Measurements from ENCODE around the gene KCNQ1.
A peak's percentile ranks its signal among the peaks of the same experiment; 100 is the strongest.

KCNQ1 gene

DNA sequence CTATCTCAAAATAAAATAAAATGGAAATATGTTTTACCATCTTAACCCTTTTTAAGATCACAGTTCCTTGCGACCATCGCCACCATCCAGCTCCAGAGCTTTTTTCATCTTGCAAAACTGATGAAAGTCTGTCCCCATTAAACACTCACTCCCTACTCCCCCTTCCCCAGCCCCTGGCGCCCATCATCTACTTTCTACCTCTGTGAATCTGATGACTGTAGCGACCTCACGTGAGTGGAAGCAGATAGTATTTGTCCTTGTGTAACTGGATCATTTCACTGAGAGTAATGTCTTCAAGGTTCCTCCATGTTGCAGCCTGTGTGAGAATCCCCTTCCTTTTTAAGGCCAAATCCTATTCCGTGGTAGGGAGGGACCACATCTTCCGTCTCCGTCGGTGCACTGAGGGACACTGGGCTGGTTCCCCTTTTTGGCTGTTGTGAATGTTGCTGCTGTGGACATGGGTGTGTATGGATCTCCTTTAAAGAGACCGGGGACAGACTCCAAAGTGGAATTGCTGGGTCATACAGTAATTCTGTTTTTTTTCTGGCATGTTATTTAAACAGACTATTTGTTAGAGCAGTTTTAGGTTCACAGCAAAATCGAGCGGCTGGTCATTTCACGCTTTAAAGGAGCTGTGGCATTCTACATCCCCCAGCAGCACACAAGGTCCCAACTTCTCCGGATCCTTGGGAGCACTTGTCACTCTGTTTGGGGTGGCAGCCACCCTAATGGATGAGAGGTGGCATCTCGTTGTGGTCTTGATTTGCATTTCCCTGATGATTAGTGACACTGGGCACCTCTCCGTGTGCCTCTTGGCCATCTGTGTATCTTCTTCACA, 120.0 kb downstream of the KCNQ1 start:
- no peak for DNase-seq

DNA sequence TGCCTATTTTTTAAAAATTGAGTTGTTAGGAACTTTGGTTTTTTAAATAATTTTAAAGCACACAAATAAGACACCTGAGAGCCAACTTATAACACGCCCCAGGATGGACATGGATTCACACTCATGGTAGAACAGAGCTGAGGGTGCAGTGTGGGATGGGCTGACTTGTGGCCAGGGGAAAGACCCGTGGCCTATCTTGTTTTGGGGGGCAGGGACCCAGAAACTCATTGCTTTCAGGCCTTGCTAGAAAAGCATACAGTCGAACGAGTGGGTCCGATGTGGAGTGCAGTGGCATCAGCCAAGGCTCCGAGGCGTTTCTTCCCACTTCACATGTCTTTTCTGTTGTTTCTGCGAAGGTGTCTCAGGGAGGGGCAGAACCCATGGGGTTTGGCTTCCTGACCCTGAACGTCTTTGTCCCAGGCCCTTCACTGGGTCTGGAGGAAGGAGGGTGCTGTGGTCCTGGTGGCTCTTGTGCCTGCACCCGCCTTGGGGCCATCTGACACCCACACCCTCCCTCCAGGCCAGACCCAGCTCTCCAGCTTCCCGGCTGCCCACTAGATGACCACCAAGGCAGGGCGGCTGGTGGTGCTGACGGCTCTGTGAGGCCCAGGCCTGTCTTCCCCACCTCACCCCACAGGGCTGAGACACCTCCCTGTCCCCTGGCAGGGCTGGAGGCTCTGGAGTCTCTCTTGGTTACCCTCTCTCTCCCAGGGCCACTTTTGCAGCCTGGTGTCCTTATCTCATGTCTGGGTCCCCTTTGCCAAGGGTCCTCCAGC, 120.8 kb downstream of the KCNQ1 start:
- no peak for DNase-seq

DNA sequence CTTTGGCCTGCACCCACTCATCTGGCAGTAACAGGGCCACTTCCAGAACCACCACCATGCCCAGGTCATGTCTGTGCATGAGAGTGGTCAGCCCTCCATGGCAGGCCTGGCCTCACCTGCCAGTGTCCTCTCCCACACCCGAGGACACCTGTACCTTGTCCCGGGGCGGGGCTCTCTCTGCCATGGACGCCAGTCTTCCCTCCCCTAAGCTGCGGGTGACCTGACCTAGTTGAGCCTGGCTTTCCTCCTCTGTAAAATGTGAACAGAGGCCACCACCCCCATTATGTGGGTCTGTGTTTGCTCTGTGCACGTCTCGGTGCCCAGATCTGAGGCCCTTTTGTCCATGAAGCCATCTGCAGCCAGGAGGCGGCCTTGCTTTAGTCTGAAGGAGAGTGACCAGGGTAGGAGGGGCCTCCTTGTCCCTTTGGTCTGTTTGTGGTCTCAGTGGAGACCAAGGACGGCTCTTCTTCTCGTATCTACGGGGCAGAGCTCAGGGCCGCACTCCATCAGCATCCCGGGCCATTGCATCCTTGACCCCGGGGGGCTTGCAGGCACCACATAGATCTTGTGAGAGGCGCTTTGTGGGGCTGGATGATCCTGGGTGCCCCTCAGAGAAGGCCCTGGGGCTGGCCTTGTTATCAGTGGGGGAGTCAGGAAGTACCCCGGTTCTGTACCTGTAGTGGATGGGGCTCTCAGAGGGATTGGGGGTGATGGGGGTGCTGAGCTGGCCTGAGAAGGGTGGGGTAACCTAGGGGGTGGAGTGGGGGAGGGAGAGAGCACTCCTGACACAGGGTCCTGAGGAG, 121.6 kb downstream of the KCNQ1 start:
- DNase-seq, result peak in 1 of 56 donors; percentile 25

DNA sequence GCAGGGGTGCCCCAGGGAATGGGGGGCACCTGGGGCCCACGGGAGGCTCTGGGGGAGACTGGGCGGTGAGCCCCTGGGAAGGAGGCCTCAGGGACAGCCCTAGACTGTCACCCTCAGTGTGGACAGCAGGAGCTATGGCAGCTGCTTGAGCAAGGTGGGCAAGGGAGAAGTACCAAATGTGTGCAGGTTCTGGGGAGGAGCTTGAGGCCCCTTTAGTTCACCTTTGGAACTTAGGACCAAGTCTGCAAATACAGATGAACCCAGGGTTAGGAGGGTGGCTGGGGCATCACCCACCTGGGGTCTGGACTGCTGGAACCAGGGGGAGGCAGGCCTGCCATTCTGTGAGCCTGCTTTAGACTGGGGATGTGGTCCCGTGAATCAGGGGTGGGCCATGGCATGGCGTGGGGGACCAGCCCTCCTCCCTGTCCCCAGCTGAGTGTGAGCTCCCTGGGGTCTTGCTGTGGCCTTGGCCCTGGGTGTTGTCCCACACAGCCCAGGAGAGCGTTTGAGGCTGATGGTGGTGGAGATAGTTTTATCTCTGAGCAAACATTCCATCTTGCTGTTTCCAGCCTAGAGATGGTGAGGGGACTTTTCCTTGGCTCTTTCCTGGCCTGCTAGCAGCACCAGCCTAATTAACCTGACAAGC, 122.3 kb downstream of the KCNQ1 start:
- DNase-seq, result no peak

DNA sequence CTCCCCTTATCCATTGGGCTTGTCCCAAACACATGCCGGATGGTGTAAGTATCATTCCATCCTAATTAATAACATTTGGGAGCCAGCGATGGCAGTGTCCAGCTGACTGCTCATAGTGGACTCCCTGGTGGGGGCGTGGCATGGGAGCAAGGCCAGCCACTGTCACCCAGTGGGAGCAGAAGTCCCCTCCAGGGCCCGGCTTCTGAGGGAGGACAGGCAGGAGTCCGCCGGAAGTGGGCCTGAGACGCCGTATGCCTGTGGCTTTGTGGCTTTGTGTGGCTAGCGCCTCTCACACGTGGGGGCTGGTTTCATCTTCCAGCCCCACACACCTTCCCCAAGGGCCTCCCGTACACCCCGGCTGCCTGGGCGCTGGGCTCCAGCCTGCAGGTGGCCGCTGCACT, 124.5 kb downstream of the KCNQ1 start:
- no peak for DNase-seq

GRCh38 chr11:2569731-2570210, 125.0 kb downstream of the KCNQ1 start:
- no peak for DNase-seq

- no peak for DNase-seq
Observed at GRCh38 chr11:2570211-2570811, 125.5 kb downstream of the KCNQ1 start.

GRCh38 chr11:2570841-2571597, 126.2 kb downstream of the KCNQ1 start:
- DNase-seq, result no peak

DNA sequence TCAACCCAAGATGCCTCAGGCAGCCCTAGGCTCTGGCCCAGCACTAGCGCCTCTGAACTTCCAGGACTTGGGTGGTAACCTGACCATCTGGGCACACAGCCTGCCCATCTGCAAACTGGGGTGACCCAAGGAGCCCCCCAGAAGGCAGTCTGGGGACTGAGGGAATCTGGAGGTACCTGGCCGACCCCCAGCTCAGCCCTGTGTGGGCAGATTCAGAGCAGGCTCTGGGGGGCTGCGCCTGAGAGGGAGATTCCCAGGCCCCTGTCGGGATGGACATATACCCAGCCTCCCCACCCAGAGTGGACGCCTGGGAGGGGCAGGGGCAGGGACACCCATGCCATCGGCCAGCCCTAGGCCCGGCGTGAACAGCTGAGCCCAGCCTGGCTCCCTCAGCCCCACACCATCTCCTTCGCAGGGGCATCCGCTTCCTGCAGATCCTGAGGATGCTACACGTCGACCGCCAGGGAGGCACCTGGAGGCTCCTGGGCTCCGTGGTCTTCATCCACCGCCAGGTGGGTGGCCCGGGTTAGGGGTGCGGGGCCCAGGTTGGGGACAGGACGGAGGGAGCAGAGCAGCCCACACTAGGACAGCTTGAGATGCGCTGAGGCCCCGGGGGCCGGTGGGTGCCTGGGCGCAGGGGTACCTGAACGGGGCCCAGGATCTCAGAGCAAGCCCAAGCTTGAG, 126.9 kb downstream of the KCNQ1 start:
- no peak for DNase-seq

GRCh38 chr11:2572491-2573239, 127.9 kb downstream of the KCNQ1 start:
- DNase-seq, result no peak

GRCh38 chr11:2573240-2574042, 128.6 kb downstream of the KCNQ1 start:
- no peak for DNase-seq

GRCh38 chr11:2574043-2574552, 129.3 kb downstream of the KCNQ1 start:
- DNase-seq, result no peak

DNA sequence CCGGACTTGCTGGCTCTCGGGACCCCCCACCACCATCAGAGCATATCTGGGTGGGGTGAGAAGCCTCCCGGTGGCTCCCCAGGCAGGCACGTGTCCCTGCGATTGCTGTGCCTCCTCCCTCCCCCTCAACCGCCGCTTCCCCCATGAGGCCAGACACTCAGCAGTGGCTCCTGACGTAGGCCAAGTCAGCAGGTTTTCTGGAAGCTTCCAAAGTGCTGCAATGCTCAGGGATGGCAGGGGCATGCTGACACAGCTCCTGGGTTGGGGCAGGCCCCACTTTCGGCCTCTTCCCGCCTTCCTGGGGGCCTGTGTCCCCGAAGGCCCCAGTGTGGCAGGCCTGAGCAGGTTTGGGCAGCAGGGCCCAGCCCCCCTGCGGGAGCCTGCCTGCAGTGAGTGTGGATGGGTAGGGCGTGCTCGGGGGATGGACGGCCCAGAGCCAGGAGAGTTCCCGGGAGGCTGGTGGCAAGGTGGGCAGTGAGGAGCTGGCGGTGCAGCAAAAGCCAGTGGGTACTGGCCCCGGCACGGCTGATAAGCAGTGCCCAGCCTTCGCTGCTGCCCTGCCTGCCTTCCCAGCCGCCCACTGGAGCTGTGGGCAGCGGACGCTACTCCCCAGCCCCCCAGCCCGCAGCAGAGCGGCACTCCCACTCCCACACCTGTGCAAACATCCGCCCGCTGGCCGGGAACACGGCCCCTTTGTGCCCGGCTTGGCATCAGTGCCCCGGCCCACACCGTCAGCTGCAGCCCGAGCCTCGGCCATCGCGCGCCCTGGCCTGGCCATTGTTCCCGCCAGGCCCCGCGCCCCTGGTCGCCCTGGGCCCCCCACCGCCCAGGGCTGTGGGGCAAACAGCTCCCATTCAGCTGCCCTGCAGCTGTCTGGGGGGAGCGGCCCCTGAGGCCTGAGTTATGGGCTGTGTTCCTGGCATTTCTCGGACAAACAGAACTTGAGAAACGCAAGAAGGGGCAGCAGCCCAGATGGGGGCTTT, 130.0 kb downstream of the KCNQ1 start:
- peak in 25 of 56 donors; percentile 8 to 79 (median 54) for DNase-seq

GRCh38 chr11:2575591-2576051, 130.8 kb downstream of the KCNQ1 start:
- no peak for DNase-seq

DNA sequence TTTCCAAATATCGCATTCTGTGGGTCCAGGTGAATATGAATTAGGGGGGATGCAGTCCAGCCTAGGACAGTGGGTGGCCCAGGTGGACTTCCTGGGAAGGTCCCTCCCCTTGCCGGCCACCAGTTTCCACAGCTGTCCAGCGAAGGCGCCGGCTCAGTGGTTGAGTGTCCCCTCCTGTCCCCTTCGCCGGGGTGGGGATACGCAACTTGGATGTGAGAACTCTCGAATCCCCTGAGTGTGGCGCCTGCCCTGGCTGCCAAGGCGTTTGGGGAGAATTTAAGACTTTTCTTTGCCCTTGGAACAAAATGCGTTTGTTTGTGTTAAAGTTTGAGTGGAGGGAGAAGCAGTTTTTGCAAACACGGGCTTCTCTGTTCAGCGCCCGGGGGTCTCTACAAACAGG, 131.3 kb downstream of the KCNQ1 start:
- no peak for DNase-seq

GRCh38 chr11:2576549-2576948, 131.7 kb downstream of the KCNQ1 start:
- no peak for DNase-seq

All from amygdala (tissue), 56 donors.